SHP77 (cell line): ENCODE data around the gene ANKEF1.

Experiments
- DNase-seq, 2 experiments: peaks; one replicate each; lab custom pipeline; 2025; lab: John Stamatoyannopoulos, UW

ANKEF1 gene

DNA sequence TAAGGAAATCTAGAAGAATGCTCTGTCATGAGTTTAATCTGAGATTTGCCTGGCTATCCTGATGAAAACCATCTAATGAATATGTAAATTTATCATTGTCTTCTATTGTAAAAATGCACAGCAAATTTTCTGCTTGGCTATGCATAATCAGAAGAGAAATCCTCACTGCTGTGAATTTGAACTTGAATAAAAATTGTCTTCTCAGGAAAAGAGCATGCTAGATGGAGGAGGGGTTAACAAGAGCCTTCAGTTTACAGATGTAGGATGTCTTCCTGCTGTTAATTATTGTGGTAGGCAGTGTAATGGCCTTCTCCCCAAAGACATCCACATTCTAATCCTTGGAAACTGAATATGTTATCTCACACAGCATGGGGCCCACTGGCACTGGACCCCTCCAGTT lies 45.8 kb downstream of the ANKEF1 start:
- no peak for DNase-seq

DNA sequence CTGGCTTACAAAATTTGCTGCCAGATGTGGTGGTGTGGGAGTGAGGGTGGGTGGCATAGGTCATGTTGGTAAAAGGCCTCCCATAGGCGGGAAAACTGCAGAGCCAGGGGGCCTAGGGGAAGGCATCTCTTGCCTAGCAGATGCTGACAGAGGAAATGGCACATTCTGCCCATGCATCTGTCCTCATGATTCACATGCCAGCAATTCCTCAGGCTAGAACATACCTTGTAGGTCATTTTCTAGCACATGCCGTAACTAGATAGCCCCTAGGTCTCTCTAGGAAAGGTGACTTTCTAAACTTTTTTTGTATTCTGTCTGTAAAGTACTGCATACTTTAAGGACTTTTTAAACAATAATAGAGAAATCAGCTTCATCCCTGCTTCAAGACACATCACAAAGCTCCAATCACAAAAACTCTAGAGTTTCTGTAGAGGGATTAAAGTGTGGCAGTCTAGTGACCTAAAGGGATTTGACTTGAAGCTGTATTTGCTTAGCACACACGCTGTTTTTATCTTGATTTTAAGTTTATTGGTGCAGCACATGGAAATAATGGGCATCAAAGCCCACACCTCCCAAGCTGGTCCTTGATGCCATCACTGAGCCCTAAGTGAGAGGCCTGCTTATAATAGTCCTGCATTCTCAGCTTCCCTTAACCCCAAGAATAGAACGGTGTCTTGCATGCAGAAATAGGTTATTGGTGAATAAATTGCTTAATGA lies 55.2 kb downstream of the ANKEF1 start:
- DNase-seq: no peak

DNA sequence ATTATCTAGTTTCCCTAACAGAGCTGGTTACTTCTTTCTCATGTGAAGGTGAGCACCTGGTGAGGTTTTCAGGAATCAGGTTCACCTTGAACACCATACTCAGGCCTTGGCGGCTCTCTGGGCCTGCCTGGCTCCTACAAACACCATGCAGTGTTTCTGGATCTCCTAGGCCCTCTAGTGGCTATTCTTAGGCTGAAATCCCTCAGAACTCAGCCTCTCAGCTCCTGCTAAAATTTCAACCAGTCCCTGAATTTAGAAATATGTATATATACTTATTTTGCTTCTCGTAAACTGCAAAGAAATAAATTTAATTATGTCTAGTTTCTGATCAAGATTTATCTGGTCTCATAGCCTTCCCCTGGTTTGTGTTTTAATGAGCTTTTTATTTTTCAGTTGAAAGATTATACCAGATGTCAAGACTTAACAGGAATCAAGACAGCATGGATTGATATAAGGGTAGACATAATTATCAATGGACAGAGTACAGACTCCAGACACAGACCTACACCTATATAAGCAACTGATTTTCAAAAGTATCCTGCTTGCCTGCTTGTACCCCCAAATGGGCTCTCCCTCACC lies 55.9 kb downstream of the ANKEF1 start:
- peak; percentile 59 to 80 for DNase-seq

DNA sequence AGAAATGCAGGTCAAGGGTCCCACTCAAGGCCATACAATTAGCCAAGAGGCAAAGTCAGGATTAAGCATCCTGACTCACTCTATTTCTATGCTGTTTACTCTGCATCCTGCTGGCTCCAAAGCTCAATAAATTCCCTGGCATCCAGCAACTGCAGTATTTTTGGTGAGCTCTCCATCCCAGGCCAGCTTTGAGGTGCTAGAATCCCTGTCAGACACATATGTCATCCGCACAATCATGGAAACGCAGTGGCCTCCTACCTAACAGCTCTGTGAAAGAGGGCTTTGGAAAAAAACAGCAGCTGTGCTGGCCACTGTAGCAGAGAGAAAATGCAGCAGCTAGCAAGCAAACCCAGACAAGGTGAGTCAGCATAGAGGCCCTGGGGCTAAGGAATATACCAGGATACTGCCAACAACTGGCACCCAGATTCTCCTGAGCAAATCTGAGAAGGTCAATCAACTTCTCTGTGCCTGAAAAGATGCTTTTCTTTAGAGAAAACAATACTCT lies 58.4 kb downstream of the ANKEF1 start:
- DNase-seq: peak in 1 of 2 experiments; percentile 40

DNA sequence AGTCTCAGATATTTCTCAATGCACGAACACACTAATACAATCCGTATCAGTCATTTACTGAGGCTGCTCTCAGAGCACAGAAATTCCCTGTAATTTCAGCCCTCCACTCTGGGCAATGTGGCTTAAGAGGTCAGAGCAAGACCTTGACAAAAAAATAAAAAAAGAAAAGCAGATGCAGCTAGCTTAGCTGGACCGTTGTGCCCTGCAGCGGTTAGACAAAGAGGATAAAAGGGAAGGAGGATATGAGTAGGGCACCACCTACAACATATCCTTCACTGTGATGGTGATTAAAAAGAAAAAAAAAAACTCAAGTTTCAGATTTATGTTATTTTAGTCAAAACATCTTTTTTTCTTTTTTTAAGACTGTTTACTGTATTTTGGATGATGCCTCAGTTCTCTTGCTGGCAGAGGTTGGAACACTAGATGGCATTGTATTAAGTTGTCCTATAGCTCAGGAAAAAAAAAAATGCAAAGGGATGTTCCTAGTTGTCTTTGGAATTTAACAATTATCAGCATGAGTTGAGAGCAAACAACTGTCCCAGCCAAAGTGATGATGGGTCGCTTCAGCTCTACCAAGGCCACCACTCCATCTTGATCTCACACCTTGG lies 59.9 kb downstream of the ANKEF1 start:
- no peak for DNase-seq

DNA sequence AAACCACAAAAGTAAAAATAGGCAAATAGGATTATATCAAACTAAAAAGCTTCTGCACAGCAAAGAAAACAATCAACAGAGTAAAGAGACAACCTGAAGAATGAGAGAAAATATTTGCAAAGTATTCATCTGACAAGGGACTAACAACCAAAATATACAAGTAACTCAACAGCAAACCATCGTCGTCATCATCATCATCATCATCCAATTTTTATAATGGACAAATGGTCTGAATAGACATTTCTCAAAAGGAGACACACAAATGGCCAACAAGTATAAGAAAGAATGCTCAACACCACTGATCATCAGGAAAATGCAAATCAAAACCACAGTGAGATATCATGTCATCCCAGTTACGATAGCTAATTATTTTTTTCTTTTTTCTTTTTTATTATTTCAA lies 62.0 kb downstream of the ANKEF1 start:
- no peak for DNase-seq

DNA sequence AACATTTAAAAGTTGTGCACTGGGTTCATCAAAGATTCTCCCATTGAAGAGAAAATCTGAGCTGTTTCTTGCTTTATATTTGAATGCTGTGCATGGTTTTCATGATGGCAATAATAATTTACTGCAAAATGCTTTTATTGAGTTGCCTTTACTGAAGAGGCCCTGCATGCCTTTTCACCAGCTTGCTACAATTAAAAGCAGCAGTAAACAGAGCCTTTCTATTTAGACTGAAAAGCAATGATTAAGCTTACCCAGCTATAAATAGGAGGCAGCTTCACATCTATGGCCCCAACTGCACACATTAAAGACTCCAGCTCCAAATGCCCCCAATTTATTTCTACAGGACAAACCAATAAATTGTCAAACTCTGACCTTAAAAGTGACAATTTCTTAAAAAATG lies 70.3 kb downstream of the ANKEF1 start:
- no peak for DNase-seq
